ENCODE results near the gene CORO6. TPM values are rescaled to one million over a fixed set of nuclear protein-coding genes. Genes with fewer than 3 reads are reported as not detected.

Gene CORO6
- total and polyA plus RNA-seq, 2 of the 4 experiments (the other 2 are of a cell fraction), result 3.4 to 7.6 TPM

GRCh38 chr17:29617125-29617480, 5.6 kb downstream of the CORO6 start:
- no peak overlapping the region for H2BK120ac ChIP-seq (ENCODE audit: low read depth, low read length)
- no peak overlapping the region for H4K5ac ChIP-seq (ENCODE audit: low read depth, low read length)
- no peak overlapping the region for H2BK5ac ChIP-seq (ENCODE audit: low read depth, low read length, poor library complexity, severe bottlenecking)
- peak overlapping the region; percentile 81 for H2AFZ ChIP-seq (replicated peaks; ENCODE audit: low read length, poor library complexity)
- ChIA-PET POLR2A (ENCODE audit: unreplicated experiment) (interaction anchor here (1.0 kb wide), 1 partner anchor 144 kb away, joined by 5 read pairs; no protein-coding TSS in a partner anchor), CTCF (interaction anchor here (0.5 to 2.2 kb wide), 7 partner anchors 10 to 168 kb away, joined by 3 to 5 read pairs (median 3); no protein-coding TSS in a partner anchor)
- H3K27ac ChIP-seq (ENCODE audit: insufficient read depth, low read length), result no peak overlapping the region
- no peak overlapping the region for H3K4ac ChIP-seq (ENCODE audit: low read depth, low read length)
- no CpG with 5 or more reads among the region's 16 CpGs for WGBS, 2 experiments (ENCODE audit: extremely low coverage in 2 of 2, insufficient read length in 1 of 2)
- H3K4me3 ChIP-seq (ENCODE audit: insufficient read depth, low read depth, low read length), result no peak overlapping the region
- no peak overlapping the region for H3K14ac ChIP-seq (replicated peaks; ENCODE audit: low read depth, low read length)
- dilution Hi-C loops (cut with HindIII; ENCODE audit: low sequenced_read_pairs, unreplicated experiment) (no loop called here), in situ Hi-C loops (cut with MboI; ENCODE audit: low sequenced_read_pairs) (no loop called here), intact Hi-C loops (cut with micrococcal nuclease) (no loop called here)
- H3K4me1 ChIP-seq (ENCODE audit: control insufficient read depth, insufficient read depth, low read length), result peaks cover 13% of the 10 kb centered on the region
- H3K18ac ChIP-seq (ENCODE audit: low read depth, low read length), result no peak overlapping the region
- H2BK15ac ChIP-seq (ENCODE audit: low read depth, low read length), result no peak overlapping the region
- TF ChIP-seq BHLHE40 (IDR thresholded peaks at IDR 0.05; ENCODE audit: low read depth, low read length), result no peak
- peak; percentile 42 for TF ChIP-seq CTCF (conservative IDR thresholded peaks at IDR 0.05; ENCODE audit: low read depth, low read length)
- peak; percentile 12; the same call in 1 of the 2 replicates for TF ChIP-seq MAZ (IDR thresholded peaks at IDR 0.05; ENCODE audit: borderline replicate concordance, low read depth, low read length)
- peak; percentile 15 for TF ChIP-seq RAD21 (IDR thresholded peaks at IDR 0.05; ENCODE audit: low read length)
- peak; percentile 38 for DNase-seq
- H2BK20ac ChIP-seq (ENCODE audit: low read depth, low read length), result no peak overlapping the region
- no TSS peak for BruUV-seq (replicated peaks)
- H4K20me1 ChIP-seq (ENCODE audit: insufficient read depth, low read length), result peaks cover 9% of the 10 kb centered on the region; the same call in 1 of the 2 replicates
- peaks cover 0 to 21% of the 10 kb centered on the region in 2 experiments; a peak in 1 of 4 replicates for H3K79me1 ChIP-seq (ENCODE audit: low read depth in 1 of 2, low read length in 2 of 2)
- peak overlapping the region; percentile 25 for H2AK9ac ChIP-seq (replicated peaks; ENCODE audit: low read depth, low read length, poor library complexity)
- H3K9me3 ChIP-seq (ENCODE audit: control insufficient read depth, insufficient read depth, low read length), result no peaks in the 10 kb centered on the region
- no peak overlapping the region for H3K56ac ChIP-seq (ENCODE audit: extremely low read depth, insufficient read depth, low read length)
- no peak overlapping the region; a peak in 1 of 4 replicates for H4K8ac ChIP-seq (ENCODE audit: low read depth in 2 of 2, low read length in 2 of 2)
- H3K9ac ChIP-seq (ENCODE audit: low read depth, low read length), result no peak overlapping the region
- H3K23ac ChIP-seq (ENCODE audit: low read depth, low read length), result no peak overlapping the region
- no peak overlapping the region for H4K91ac ChIP-seq (ENCODE audit: insufficient read depth, low read depth, low read length)
- peaks cover 25% of the 10 kb centered on the region for H3K9me1 ChIP-seq (ENCODE audit: insufficient read depth, low read length)
- H3K27me3 ChIP-seq (ENCODE audit: control insufficient read depth, insufficient read depth, low read length), result no peaks in the 10 kb centered on the region; the same call in 1 of the 2 replicates
- peaks cover 2% of the 10 kb centered on the region; the same call in 1 of the 2 replicates for H3K36me3 ChIP-seq (ENCODE audit: control insufficient read depth, insufficient read depth, low read length)
- H3K4me2 ChIP-seq (ENCODE audit: low read depth, low read length), result no peak overlapping the region
- no peak overlapping the region for H2AK5ac ChIP-seq (ENCODE audit: low read depth, low read length)
- peak; percentile 28; the same call in 1 of the 2 replicates for ATAC-seq (ENCODE audit: low read depth)
